Motor neuron (in vitro differentiated cells): ENCODE results near the gene IQSEC1. TPM values are rescaled to one million over a fixed set of nuclear protein-coding genes. Genes with fewer than 3 reads are reported as not detected.

ENCODE experiments used
- ATAC-seq, 8 experiments: fragments of 200-7000 bp; cut with Tn5 transposase; replicated peaks in 6 of 8; 2 replicates each; pipeline ENCODE4 v1.8.0; 2021; ENCODE audit warnings: mild to moderate bottlenecking in 8 of 8, moderate library complexity in 8 of 8
- H3K27ac ChIP-seq, 2 donors: fragments of 250-450 bp; sonication (Bioruptor Pico); 2 replicates each; pipeline ENCODE4 v1.9.0; 2021; ENCODE audit warnings: antibody characterized with exemption in 2 of 2, mild to moderate bottlenecking in 2 of 2, moderate library complexity in 1 of 2
- H3K4me1 ChIP-seq, 2 donors: fragments of 250-450 bp; sonication (Bioruptor Pico); replicated peaks in 1 of 2; 2 replicates each; pipeline ENCODE4 v1.6.1; 2021; ENCODE audit warnings: antibody characterized with exemption in 2 of 2, mild to moderate bottlenecking in 2 of 2, moderate library complexity in 1 of 2
- H3K4me3 ChIP-seq, 5 donors: fragments of 250-450 bp; sonication (Bioruptor Pico); 2 replicates each; pipeline ENCODE4 v1.9.0; 2021; ENCODE audit warnings: antibody characterized with exemption in 5 of 5, mild to moderate bottlenecking in 5 of 5, moderate library complexity in 4 of 5
- WGBS, 10 experiments: fragments of 450-650 bp; shearing (Covaris generic); methylation state at CpG; one replicate each; pipeline ENCODE4 v1.0.0; 2022; 5-methylcytosine and 5-hydroxymethylcytosine counted together
- in situ Hi-C, 9 experiments: fragments of 400-800 bp; cut with MboI; loops; one replicate each; pipeline ENCODE4 v1.15.0; 2021; ENCODE audit warnings: low sequenced_read_pairs in 9 of 9, low pct_unique_long_range_greater_than_20kb in 2 of 9; ENCODE audit not compliant: unreplicated experiment in 9 of 9
- total RNA-seq, 8 experiments: library from RNA; unstranded; fragments of 300-600 nt; gene quantifications; 2 replicates each; pipeline versions ENCODE4 v1.2.3 to v1.2.4, GENCODE V29; 2022

IQSEC1 gene
- total RNA-seq, 8 experiments from 2014 or later, result 12.2 to 25.9 (median 18.3) TPM

DNA sequence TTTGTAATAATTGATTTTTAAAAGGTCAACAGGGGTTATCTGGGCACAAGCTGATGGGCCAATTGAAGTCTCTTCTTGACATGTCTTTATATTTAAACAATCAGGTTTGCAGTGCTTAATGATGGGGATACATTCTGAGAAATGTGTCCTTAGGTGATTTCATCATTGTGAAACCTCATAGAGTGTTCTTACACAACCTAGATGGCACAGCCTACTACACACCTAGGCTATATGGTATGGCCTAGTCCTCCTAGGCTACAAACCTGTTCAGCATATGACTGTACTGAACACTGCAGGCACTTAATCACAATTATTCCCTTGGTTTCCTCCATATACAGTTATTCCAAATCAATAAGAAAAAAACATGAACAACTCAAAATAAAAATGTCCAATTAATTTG is 75.8 kb downstream of the IQSEC1 start:
- in situ Hi-C loops, result loop anchor here in 1 of 9 experiments (25.0 kb wide), 1 partner anchor 135 kb away; no protein-coding TSS in a partner anchor
- Histone ChIP-seq H3K4me1 (peaks cover 11 to 16% of the 10 kb centered on the region in 2 donors), H3K4me3 (no peak overlapping the region), H3K27ac (no peak overlapping the region)
- ATAC-seq, result no peak

DNA sequence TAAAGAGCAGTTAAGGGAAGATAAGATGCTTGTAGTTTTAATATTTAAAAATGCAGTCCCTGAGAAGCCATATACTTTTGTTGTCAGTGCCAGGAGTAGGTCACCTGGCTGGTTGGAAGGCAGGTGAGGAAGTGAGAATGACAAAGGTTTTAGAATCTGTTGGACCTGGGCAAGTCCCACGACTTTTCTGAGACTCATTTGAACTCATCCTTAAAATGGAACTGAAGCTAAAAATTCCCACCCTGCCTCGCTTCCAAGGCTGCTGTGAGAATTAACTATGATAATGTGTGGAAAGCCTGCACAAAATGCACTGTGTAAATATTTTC is 77.1 kb downstream of the IQSEC1 start:
- no peak overlapping the region for H3K4me3 ChIP-seq
- peaks cover 15 to 18% of the 10 kb centered on the region in 2 donors for H3K4me1 ChIP-seq
- in situ Hi-C loops, result loop anchor here in 1 of 9 experiments (25.0 kb wide), 1 partner anchor 134 kb away; no protein-coding TSS in a partner anchor
- 0 to 100% (median 64%) methylated on average over 1 to 2 of the region's 2 CpGs; no CpG with 5 or more reads in 1 of the 10 experiments for WGBS, 10 experiments
- no peak overlapping the region for H3K27ac ChIP-seq
- ATAC-seq, result no peak

DNA sequence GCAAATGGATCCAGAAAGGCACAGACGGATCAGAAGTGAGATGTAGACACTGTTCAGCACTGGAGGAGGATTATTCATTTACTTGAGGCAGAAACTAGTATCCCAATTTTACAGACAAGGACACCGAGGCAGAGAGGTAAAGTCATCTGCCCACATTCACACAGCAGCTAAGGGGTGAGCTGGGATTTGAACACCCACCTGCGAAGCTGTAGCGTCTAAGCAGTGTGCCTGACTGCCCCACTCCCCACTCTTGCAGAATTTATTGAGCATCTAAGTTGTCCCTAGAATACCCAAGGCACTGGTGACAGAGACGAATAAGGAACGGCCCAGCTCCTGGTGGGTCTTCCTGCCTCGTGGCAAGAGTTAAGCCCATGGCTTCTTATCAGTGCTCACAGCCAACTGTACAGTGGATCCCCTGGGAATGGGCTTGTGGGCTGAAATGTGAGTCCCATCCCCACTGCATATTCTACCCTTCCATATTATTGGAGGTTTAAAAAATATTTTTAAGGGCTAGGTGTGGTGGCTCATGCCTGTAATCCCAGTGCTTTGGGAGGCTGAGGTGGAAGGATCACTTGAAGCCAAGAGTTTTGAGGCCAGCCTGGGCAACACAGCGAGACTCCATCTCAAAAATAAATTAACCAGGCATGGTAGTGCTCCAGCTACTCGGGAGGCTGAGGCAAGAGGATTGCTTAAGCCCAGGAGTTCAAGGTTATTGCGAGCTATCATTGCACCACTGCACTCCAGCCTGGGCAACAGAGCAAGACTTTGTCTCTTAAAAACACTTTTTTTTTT is 77.6 kb downstream of the IQSEC1 start:
- Histone ChIP-seq H3K27ac (peak overlapping the region in 1 of 2 donors; percentile 49), H3K4me3 (peak overlapping the region in 1 of 5 donors; percentile 53), H3K4me1 (peaks cover 15 to 18% of the 10 kb centered on the region in 2 donors)
- in situ Hi-C loops, result loop anchor here in 1 of 9 experiments (25.0 kb wide), 1 partner anchor 133 kb away; no protein-coding TSS in a partner anchor
- 50 to 93% (median 84%) methylated on average over 2 to 7 of the region's 10 CpGs; no CpG with 5 or more reads in 1 of the 10 experiments for WGBS, 10 experiments
- no peak for ATAC-seq

DNA sequence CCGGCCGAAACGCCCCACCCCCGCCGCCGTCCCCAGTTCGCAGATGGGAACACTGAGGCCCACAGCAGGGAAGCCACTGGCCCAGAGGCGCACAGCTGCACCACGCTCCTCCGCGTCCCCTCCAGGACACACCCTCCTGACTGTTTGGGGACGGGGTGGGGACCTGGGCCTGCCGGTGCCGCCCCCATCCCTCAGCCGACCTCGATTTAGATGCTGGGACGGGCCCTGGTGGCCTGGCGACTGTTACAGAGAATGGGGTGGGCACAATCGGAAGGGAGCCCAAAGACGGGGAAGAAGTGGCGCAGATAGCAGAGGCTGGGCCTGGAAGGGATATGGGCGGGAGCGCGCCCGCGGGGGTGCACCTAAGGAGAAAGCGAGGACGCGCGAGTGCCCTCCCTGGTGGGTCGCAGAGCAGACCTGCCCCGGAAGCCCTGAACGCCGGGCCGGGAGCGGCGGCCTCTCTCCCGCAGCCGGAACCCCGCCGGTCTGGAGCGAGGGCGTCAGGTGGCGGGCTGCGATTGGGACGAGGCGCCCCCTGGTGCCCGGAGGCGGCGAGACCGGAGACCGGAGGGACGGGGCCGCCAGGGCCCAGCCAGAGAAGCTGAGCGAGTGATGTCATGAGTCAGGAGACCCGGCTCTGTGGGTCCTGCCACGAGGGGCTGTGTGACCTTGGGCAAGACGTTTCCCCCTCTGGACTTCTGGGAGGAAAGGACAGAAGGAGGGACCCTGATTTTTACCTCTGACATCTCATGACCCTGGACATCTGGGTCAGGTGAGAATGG is 78.4 kb downstream of the IQSEC1 start:
- ATAC-seq, result peak; percentile 73 to 90 (median 83)
- in situ Hi-C loops, result loop anchor here in 1 of 9 experiments (25.0 kb wide), 1 partner anchor 132 kb away; no protein-coding TSS in a partner anchor
- Histone ChIP-seq H3K4me3 (peak overlapping the region; percentile 46 to 58 (median 52)), H3K27ac (peak overlapping the region in 1 of 2 donors; percentile 49), H3K4me1 (peaks cover 15 to 18% of the 10 kb centered on the region in 2 donors)
- 0 to 3% (median 1%) methylated on average over 1 to 27 of the region's 58 CpGs; no CpG with 5 or more reads in 6 of the 10 experiments for WGBS, 10 experiments

DNA sequence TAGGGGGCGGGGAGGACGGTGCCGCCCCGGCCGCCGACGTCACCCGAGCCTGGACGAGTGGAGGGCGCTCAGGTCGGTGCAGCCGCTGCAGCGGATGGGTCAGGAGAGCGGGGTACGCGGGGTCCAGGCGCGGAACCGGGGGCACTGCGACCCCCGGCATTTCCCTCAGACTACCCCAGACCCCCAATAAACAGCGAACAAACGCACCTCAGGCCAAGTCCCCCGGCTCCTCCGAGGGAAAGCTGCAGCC is 78.9 kb downstream of the IQSEC1 start:
- WGBS, 10 experiments, result no CpG with 5 or more reads among the region's 25 CpGs
- in situ Hi-C loops, result loop anchor here in 1 of 9 experiments (25.0 kb wide), 1 partner anchor 132 kb away; no protein-coding TSS in a partner anchor
- peak; percentile 4 to 37 (median 28) for ATAC-seq
- H3K4me1 ChIP-seq, result peaks cover 15 to 16% of the 10 kb centered on the region in 2 donors
- H3K4me3 ChIP-seq, result peak overlapping the region; percentile 46 to 58 (median 52)
- H3K27ac ChIP-seq, result peak overlapping the region in 1 of 2 donors; percentile 48

DNA sequence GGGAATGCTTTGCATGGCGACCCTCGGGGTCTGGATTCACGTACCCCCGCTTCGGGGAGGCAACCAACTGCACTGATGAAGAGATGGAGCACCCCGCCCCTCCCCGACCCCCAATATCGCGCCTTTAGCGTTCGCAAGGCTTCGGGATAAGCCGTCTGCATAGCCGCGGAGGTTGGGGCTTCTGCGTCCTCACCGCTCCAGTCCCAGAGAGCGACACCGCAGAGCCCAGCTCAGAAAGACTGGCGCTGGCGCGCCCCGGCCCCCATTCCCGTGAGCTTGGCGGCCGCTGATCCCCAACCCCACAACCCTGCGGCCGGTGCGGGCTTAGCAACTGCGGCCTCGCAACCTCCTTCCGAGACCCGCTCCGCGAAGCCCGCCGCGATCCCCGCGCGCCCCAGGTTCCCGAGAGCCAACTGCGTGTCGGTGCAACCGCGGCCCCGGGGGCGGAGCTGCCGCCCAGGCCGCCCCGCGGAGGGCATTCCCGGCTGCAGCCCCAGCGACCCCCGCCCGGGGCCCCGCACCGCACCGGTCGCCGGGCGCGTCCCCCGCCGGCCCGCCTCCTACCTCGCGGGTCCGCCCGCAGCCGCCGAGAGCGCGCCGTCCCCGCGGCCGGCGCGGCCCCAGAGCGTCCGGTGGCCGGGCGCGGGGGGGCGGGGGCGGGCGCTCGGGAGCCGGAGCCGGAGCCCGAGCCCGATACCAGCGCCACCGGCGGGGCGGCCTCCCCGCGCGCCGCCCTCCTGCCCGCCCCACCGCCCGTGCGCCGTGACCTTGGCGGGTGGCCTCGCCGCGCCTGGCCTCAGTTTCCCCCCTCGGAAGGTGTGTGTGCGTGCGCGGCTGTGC is 79.5 kb downstream of the IQSEC1 start:
- peak; percentile 9 to 45 (median 33) for ATAC-seq
- WGBS, 10 experiments, result 0% methylated on average over 2 of the region's 114 CpGs; no CpG with 5 or more reads in 9 of the 10 experiments
- H3K27ac ChIP-seq, result peak overlapping the region; percentile 33 to 48
- in situ Hi-C loops, result loop anchor here in 1 of 9 experiments (25.0 kb wide), 1 partner anchor 131 kb away; no protein-coding TSS in a partner anchor
- H3K4me1 ChIP-seq, result peaks cover 13 to 15% of the 10 kb centered on the region in 2 donors
- peak overlapping the region; percentile 46 to 58 (median 52) for H3K4me3 ChIP-seq

DNA sequence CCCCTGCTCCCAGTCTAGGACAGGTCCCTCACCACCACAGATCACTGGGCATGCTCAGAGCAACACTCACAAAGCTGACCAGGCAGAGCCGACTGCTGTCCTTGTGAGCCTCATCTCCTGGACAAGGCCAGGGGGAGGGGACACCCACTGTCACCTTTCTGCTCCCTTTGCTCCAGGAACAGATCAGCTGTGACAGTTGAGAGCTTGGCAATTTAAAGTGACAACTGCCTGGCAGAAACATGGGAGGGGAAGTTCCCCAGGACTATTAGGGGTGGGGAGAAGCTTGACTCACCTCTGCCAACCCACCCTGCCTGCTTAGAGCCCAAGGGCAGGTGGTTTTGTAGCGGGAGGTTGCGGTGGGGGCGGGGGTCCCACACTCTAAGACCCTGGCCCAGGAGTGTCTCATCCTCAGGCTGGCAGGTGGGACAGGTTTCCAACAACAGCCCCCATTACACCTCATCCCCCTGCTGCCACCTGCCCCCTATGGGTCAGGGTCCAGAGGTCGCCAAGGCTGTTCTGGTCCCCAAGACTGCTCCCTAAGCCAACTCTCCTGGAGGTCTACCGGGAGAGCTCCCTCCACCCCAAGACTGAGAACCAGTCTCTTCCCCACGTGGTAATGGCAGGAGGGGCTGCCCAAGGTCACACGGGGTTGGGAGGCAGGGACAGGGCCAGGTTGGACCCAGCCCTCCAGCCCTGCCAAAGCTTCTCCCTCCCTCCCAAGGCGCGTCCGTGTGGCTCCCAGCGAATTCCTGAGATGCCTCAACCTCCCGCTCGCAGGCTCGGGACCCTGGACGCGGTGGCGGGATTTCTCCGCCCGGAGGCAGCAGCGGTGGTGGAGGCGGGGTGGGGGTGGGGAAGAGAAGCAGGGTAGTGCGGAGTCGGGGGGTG is 80.4 kb downstream of the IQSEC1 start:
- peak; percentile 1 to 14 (median 4) for ATAC-seq
- 0 to 76% (median 10%) methylated on average over 1 to 2 of the region's 24 CpGs; no CpG with 5 or more reads in 6 of the 10 experiments for WGBS, 10 experiments
- in situ Hi-C loops, result loop anchor here in 1 of 9 experiments (25.0 kb wide), 1 partner anchor 131 kb away; no protein-coding TSS in a partner anchor
- Histone ChIP-seq H3K4me1 (peaks cover 13 to 15% of the 10 kb centered on the region in 2 donors), H3K4me3 (peak overlapping the region; percentile 46 to 58 (median 52)), H3K27ac (peak overlapping the region in 1 of 2 donors; percentile 33)

DNA sequence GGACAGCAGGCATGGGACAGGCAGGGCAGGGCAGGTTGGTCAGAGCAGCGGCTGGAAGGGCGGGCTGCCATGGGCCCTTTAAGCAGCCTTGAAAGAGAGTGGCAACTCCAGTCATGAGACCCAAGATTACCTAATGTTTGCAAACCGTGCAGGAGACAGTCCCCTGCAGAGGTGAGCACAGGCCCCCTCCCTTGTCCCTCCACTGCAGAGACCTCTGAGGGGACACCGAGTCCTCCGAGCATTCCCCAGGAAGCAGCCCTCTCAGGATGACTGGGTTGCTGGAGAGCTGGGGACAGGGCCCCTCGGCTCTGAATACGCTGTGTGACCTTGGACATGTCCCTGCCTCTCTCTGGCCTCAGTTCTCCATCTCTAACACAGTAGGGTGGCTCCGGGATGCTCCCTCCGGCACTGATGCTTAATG is 81.4 kb downstream of the IQSEC1 start:
- in situ Hi-C loops, result loop anchor here in 1 of 9 experiments (25.0 kb wide), 1 partner anchor 130 kb away; no protein-coding TSS in a partner anchor
- no peak overlapping the region for H3K27ac ChIP-seq
- 50 to 100% (median 83%) methylated on average over 1 to 5 of the region's 9 CpGs; no CpG with 5 or more reads in 5 of the 10 experiments for WGBS, 10 experiments
- no peak for ATAC-seq
- no peak overlapping the region for H3K4me3 ChIP-seq
- peaks cover 13 to 19% of the 10 kb centered on the region in 2 donors for H3K4me1 ChIP-seq

DNA sequence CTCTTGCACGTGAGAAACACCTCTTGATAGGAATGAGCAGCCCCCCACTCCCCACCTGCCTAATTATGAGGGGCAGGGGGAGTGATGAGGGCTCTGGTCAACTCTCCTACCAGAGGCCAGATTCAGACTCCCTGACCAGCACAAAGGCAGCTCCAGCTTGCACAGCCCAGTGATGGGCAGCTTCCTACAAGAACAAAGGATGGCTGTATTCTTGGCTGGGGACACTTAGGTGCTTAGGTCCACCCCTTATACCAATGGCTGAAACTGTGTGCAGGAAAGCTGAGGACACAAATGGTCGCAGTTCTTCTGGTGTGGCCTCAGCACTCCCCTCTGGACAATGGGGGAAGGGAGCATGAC is 81.8 kb downstream of the IQSEC1 start:
- 100% methylated on average over 1 of the region's 2 CpGs; no CpG with 5 or more reads in 8 of the 10 experiments for WGBS, 10 experiments
- H3K27ac ChIP-seq, result no peak overlapping the region
- H3K4me1 ChIP-seq, result peaks cover 13 to 23% of the 10 kb centered on the region in 2 donors
- in situ Hi-C loops, result loop anchor here in 1 of 9 experiments (25.0 kb wide), 1 partner anchor 129 kb away; no protein-coding TSS in a partner anchor
- no peak overlapping the region for H3K4me3 ChIP-seq
- no peak for ATAC-seq

DNA sequence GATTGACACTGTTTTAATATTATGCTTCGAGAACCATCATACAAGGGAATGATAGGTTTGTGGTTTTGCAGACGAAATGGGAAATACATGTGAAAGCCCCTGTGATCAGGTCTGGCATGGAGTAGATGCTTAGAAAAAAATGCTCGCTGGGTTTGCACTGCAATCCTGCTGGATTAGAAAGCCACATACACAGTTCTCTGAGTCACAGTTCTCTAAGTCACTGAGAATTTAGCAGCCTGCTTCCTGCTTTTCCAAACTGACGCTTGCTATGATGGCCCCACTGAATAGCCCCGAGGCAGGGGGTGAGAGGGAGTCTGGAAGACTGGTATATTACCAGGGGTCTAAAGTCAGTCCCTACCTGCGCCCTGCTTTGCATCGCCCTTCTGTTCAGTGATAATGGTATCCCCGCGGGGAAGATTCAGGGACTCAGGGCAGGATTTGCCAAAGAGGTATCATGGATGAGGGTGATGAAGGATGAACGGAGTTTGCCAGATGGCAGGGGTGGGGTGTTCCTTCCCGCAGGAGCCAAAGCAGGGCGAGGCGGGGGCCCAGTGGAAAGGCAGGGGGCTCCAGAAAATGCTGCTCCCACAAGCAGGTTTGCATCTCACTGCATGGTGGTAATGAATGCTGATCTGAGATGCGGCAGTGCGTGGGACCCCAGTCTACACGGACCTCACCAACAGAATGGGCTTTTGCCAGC is 82.3 kb downstream of the IQSEC1 start:
- Histone ChIP-seq H3K4me1 (peaks cover 13 to 27% of the 10 kb centered on the region in 2 donors), H3K4me3 (no peak overlapping the region), H3K27ac (no peak overlapping the region)
- ATAC-seq, result no peak
- 34 to 86% (median 61%) methylated on average over 1 to 8 of the region's 16 CpGs; no CpG with 5 or more reads in 3 of the 10 experiments for WGBS, 10 experiments
- in situ Hi-C loops, result loop anchor here in 1 of 9 experiments (25.0 kb wide), 1 partner anchor 129 kb away; no protein-coding TSS in a partner anchor

DNA sequence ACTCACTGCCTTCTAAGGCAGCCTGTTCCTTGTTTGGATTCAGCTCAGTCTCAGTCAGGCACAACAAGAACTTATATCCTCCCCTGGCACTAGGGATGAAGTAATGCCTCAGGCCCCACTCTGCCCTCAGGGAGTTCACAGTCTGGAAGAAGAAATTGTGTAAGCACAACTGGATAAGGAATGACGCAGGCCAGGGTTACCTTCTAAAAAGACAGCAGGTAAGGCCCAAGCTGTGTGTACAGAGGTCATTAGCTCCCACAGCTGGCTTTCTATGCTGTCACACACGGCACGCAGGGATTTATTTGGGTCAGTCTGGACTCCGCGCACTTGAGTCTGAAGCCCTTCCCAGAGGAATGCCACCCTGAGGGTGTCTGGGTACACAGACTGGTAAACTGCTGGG is 82.9 kb downstream of the IQSEC1 start:
- H3K27ac ChIP-seq, result no peak overlapping the region
- peaks cover 12 to 27% of the 10 kb centered on the region in 2 donors for H3K4me1 ChIP-seq
- H3K4me3 ChIP-seq, result no peak overlapping the region
- ATAC-seq, result no peak
- in situ Hi-C loops, result loop anchor here in 1 of 9 experiments (25.0 kb wide), 1 partner anchor 128 kb away; no protein-coding TSS in a partner anchor
- WGBS, 10 experiments, result 74 to 100% (median 89%) methylated on average over 1 to 5 of the region's 5 CpGs; no CpG with 5 or more reads in 5 of the 10 experiments
